Stimulated activated CD8-positive, alpha-beta memory T cell treated with anti-CD3 and anti-CD28 coated beads, Interleukin-4, amount 100 ng/mL, for 24 hours (primary cell): ENCODE results near the gene HBA2.
"Not testable (repeated sequence)": the region's sequence is repeated elsewhere in the genome, so short reads cannot be mapped to it uniquely, and the experiment has no call there.

Source experiments
- DNase-seq: peaks from one replicate; pipeline ENCODE4 v3.0.0-alpha.2; 2020; ENCODE audit warnings: low read depth

Gene HBA2

DNA sequence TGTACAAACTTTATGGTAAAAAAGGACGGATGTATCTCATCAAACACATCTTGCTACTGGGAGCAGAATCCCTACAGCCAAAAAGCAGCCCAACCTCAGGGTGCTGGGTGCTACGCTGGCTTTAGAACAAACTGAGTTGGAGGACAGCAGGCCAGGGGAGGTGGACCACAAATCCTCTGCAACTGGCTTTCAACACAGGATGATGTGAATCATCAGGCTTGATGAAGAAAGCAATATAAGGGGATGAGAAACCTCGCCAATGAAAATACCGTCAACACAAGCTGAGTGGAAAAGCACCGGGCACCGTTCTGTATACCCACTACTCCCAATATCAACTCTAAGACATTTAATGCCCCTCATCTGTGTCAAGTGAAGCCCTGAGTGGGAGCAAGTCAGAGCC lies 21.8 kb downstream of the HBA2 start:
- no peak for DNase-seq

DNA sequence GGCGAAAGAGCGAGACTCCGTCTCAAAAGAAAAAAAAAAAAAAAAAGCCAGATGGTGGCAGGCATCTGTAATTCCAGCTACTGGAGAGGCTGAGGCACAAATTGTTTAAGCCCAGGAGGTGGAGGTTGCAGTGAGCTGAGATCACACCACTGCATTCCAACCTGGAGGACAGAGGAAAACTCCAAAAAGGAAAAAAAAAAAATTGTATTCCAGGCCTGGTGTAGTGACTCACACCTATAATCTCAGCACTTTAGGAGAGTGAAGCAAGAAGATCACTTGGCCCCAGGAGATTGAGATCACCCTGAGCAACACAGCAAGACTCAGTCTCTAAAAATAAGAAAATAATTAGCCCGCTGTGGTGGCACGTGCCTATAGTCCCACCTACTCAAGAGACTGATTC lies 27.7 kb downstream of the HBA2 start:
- no peak for DNase-seq

DNA sequence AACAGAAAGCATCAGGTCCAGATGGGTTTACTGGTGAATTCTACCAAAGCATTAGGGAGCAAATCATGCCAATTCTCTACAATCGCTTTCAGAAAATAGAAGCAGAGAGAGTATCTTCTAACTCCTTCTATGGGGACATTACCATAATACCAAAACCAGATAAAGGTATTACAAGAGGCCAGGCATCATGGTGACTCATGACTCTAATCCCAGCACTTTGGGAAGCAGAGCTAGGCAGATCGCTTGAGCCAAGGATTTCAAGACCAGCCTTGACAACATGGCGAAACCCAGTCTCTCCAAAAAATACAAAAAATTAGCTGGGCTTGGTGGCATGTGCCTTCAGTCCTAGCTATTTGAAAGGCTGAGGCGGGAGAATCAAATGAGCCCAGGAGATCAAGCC lies 30.6 kb downstream of the HBA2 start:
- DNase-seq: no peak

DNA sequence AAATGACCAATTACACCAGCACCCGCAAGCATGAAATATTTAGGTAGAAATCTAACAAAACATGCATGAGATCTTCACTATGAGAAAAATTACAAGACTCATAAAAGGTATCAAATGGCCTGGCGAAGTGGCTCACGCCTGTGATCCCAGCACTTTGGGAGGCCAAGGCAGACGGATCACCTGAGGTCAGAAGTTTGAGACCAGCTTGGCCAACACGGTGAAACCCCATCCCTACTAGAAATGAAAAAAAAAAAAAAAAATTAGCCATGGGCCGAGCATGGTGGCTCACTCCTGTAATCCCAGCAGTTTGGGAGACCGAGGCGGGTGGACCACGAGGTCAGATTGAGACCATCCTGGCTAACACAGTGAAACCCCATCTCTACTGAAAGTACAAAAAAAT lies 31.4 kb downstream of the HBA2 start:
- DNase-seq: not testable (repeated sequence)

DNA sequence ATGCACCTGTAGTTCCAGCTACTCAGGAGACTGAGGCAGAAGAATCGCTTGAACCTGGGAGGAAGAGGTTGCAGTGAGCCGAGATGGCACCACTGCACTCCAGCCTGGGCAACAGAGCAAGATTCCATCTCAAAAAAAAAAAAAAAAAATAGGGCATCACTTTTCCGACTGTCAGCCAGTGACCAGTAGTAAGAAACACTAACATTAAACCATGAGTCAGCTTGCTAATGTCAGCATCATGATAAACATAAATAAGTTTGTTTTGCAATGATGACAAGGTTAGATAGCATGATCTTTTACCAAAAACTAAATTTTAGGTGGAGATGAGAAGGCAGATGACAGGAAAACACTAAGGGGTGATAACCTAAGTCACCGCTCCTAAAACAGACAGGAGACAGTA lies 36.7 kb downstream of the HBA2 start:
- not testable (repeated sequence) for DNase-seq

DNA sequence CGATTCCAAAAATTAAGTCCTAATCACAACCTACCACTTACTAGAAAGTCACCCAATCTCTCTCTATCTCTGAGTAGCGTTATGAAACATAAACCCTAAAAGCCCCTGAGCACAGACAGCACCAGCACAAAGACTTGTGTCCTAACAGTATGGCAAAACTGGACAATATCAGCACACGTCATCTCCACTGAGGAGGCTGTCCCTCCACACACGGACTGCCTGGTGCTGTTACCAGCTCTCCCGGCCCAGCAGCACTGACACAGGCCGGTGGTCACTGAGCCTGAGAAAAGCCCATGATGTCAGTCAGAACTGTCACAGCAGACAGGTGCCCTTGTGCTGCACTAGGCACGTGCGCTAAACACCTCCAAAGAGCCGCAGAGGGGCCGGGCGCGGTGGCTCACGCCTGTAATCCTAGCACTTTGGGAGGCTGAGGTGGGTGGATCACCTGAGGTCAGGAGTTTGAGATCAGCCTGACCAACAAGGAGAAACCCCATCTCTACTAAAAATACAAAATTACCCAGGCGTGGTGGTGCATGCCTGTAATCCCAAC lies 39.0 kb downstream of the HBA2 start:
- DNase-seq: not testable (repeated sequence)

DNA sequence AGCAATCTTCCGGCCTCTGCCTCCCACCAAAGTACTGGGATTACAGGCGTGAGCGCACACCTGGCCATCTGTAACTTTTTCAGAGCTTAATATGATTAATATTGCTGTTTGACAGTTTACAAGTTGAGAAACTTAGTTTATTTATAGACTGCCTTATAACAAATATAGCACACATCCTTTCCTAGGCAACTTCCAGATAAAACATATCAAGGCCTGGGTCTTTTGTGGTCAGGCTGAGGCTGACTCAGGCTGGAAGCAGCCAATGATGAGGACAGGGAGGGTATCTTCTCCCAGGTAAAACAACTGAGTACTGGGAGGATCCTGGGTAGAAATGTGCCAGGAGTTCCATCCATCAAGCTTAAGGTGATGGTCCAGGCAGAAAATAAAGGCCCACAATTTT lies 40.3 kb downstream of the HBA2 start:
- DNase-seq: no peak

DNA sequence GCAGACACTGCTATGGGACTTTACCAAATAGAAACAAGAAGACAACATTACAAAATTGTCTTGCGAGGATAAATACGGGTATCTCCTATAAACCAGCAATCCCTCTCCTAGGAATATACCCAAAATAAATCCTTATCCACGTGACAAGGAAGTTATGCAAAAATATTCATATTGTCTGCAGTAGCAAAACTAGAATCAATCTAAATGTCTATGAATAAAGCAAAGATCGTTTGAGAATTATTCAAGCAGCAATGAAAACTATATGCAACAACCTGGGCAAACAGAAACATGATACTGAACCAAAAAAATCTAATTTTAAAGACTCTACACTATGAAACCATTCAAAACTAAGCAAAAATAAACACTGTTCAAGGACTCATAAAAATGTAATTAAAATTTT lies 47.3 kb downstream of the HBA2 start:
- DNase-seq: no peak
